Stimulated activated CD4-positive, alpha-beta T cell treated with anti-CD3 and anti-CD28 coated beads, TNF-alpha, amount 100 ng/mL, for 1 hour (primary cell): ENCODE measurements around the gene PAX1.

ENCODE experiments used
- DNase-seq, 3 donors: peaks; one replicate each; pipeline ENCODE4 v3.0.0-alpha.2; 2020; ENCODE audit warnings: low read depth in 3 of 3, low spot score in 1 of 3

The PAX1 gene

DNA sequence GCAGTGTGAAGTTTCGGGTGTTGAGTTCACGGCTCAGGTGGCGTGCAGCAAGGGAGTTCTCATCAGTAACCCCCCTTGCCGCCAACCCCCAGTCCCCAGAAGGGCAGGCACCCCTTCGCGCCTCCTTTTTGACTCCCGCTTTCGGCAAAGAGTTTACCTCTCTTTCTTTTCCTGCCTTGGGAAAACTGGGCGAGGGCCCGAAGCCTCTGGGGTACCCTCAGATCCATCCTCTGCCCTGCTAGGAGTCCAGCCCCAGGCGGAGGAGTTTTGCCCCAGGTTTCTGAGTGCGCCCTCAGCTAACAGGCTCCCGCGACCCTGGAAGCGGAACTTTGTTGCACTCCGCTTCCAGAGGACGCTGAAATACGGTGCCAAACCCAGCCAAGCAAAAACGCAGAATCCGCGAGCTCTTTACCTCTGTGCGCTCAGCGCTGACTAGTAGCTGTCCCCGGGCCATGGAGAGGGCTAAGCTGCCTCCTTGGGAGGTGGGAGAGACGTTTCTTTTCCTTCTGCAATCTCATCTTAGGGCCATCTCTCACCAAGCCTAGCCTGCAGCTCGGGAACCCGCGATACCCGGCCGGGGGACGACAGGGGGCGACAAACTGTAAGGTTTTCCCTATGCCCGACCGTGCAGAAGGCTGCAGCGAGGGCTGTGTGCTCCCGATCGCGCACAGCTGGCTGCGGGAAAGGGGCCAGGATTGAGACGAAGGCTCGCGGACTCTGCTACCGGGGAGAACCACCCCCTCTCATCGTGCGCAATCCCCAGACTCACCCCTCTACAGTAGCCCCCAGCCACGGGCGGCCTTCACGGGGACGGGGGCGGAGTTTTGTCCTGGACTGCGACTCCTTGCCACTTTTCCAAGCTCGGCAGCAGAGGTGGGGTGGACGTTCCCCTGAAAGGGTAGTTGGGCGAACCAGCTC is 2.7 kb upstream of the PAX1 start:
- DNase-seq, result no peak

DNA sequence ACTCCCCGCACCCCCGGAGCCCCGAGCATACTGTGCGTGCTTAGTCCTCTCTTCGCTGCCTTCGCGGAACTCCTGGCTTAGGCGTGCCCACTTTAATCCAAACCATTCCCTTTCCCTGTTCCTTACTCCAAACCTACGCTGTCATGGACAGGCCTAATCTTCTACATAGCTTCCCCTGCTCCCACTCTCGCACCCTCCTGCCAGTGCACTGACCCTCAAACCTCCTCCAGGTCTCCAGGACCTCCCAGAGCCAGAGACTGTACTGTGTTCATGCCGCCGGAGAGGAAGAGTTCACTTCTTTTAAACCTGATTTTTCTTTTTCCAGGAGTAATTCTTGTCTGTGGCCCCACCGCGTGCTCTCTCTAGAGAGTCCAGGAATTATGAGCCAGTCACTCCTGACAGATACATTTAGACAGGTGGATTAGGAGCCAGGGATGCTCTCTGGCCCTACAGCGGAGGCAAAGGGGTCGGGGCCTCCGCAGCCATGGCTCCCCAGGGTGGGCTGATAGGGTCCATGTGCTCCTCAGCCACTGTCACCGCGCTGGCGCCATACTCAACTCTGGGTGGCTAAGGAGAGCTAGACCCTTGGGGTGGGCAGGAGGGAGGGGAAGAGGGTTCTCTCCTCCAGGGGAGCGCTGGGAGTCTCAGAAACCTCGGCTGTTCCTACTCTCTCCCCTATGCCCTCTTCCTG is 1.6 kb upstream of the PAX1 start:
- no peak for DNase-seq

GRCh38 chr20:21704408-21705385 is 767 bp upstream of the PAX1 start:
- no peak for DNase-seq

DNA sequence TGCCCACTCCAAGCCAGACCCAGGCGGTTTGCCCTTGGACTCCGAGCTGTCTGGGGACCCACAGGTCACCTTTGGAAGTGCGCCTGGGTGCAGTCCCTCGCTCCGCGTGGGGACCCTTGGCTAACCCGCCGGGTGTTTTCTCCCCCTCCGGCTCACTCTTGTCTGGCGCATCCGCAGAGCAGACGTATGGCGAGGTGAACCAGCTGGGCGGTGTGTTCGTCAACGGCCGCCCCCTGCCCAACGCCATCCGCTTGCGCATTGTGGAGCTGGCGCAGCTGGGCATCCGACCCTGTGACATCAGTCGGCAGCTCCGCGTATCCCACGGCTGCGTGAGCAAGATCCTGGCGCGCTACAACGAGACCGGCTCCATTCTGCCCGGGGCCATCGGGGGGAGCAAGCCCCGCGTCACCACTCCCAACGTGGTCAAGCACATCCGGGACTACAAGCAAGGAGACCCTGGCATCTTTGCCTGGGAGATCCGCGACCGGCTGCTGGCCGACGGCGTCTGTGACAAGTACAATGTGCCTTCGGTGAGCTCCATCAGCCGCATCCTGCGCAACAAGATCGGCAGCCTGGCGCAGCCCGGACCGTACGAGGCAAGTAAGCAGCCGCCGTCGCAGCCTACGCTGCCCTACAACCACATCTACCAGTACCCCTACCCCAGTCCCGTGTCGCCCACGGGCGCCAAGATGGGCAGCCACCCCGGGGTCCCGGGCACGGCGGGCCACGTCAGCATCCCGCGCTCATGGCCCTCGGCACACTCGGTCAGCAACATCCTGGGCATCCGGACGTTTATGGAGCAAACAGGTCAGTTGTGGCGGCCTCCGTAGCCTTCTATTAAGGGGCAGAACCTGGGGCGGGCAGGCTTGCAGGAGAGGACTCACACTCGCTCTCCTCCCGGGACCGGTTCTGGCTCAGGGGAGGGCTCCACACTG is 1.1 kb downstream of the PAX1 start:
- DNase-seq, result no peak

DNA sequence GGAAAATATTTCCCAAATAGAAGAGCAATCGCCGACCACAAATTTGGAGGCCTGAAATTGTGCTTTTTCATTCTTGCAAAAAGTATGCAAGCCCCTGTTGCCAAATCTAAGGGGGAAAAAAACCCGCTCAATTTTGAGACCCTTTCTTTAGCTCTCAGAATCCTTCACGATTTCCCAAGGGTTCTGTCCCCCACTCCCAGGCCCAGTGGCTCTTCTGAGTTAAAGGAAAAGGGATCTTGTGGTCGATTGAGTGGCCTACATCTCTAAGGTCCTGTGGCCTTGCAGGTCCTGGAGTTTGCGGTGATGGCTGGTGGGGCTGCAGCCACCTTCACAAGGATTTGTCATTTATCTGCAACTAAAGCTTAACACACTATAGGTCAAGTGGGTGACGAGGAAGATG is 1.8 kb downstream of the PAX1 start:
- DNase-seq, result no peak

- DNase-seq, result no peak
Observed at GRCh38 chr20:21707999-21708737, 2.7 kb downstream of the PAX1 start.

GRCh38 chr20:21708738-21709534 is 3.5 kb downstream of the PAX1 start:
- no peak for DNase-seq

- DNase-seq, result no peak
Observed at GRCh38 chr20:21709535-21709904, 4.1 kb downstream of the PAX1 start.

- DNase-seq, result no peak
Observed at GRCh38 chr20:21710341-21710740, 4.9 kb downstream of the PAX1 start.

DNA sequence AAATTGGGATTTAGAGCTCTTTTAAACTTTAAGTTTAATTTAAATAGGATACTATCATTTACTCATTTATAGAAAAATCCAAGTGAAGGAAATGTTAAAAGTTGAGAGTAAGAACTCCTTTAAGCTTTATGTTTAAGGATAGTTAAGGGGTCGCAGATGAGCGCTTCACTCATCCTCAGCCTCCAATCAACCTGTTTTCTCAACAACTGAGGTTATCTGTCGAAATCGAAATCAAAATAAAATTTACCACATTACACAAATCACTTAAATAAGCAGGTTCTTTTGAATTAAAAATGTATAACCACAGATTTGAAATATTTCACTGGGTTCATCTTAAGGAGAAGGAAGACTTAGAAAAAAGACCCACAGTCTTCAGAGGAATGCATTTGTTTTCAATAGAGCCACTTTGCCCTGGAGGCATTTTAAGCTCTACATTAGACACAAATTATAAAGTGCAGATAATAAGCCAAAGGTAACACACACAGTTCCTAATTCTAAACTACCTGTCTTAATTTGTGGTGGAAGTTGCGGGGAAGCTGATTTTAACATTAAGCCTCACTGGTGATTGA is 5.5 kb downstream of the PAX1 start:
- DNase-seq, result no peak

DNA sequence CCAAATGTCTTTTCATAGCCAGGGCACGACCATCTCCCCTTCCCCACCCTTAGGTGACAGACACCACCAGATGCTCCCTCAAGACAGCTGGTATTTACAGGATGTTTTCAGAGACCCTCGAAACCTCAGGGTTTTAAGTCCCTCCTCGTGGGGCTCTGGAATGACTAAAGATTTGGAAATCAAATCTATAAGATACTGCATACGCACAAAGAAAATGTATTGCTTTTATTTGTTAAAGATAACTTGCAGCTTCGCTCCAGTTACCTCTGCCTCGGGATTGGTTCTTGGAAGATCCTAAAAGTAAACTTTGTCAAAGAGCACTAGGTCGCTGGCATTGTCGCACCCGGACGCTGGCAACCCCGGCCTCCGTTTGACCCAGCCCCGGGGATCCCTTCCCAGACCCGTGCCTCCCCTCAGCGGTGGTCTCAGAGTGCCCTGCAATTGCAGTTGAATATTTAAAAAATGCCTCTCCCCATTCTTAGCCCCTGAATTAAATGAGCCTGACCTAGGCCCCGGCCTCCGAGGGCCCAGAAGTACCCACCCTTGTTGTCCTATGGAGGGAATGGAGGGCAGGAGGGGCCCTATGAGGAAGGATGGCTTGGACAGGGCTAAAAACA is 7.1 kb downstream of the PAX1 start:
- no peak for DNase-seq

- DNase-seq, result no peak
Observed at GRCh38 chr20:21713470-21713869, 8.0 kb downstream of the PAX1 start.

GRCh38 chr20:21713901-21714296 is 8.4 kb downstream of the PAX1 start:
- DNase-seq, result no peak

DNA sequence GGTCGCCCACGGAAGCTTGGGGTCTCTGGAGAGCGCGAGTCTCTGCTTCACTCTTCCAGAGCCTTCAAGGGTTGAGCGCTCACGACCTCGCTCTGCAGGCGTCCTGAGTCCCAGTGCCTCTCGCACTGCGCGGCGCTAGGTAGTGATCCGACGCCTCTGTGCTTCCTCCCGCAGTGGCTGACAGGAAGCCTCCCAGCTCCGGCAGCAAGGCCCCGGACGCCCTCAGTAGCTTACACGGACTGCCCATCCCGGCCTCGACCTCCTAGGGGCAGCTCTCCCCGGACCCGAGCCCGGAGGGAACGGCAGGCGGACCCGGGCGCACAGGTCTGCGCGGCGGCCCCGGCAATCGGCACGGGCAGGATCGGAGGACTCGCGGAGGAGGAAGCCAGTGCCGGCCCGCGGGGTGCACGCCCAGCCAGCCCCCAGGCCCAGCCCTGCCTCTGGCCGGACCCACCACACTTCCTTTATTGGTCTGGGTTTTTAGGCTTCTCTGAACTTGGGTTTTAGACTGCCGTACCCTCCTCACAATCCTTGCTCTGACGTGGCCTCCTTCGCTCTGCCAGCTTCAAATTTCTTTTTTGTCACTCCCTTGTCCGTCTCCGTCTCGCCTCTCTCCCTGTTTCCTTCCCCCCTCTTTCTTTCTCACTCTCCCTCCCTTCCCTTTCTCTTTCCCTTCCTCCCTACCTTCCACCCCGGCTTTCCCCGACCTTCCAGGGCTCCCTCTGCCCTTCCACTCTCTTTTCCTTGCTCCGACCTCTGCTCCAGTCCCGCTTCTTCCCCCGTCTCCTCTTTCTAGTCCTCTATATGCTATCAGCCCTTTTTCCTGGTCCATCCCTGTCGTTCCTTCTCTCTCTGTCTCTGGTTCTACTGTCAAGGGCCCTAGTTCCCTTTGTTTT is 9.1 kb downstream of the PAX1 start:
- DNase-seq, result no peak

GRCh38 chr20:21715193-21715881 is 9.9 kb downstream of the PAX1 start:
- DNase-seq, result no peak

DNA sequence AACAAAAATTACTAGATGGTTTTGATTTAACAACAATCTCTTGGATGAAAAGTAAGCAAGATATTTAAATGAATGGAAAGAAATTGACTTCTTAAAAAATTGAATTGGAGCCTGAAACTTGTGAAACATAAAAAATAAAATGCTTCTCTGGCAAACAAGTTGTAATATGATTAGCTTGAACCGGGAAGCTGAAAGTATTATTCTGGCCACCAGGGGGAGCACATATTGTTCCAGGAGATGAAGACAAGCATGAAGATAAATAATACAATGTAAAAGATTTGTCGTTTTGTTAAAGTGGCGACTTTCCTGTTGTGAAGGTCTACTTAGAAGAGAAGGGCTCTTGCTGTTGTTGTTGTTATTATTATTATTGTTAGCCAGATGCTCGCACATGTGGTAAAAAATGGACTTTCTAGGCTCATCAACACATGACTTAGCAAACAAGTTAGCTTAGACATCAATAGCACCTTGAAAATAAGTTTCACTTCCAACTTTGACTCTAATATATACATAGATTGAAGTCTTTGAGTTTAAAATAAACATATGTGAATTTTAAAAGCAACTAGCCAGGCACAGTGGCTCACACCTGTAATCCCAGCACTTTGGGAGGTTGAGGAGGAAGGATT is 14.2 kb downstream of the PAX1 start:
- DNase-seq, result no peak
